Stimulated activated CD4-positive, alpha-beta T cell treated with anti-CD3 and anti-CD28 coated beads, Interleukin-2, amount 100 ng/mL, for 4 hours (primary cell): ENCODE results near the gene GATM.
"Not testable (repeated sequence)": the region's sequence is repeated elsewhere in the genome, so short reads cannot be mapped to it uniquely, and the experiment has no call there.

Experiments used
- DNase-seq: peaks from one replicate; pipeline ENCODE4 v3.0.0-alpha.2; 2020; ENCODE audit warnings: low read depth

GATM gene

DNA sequence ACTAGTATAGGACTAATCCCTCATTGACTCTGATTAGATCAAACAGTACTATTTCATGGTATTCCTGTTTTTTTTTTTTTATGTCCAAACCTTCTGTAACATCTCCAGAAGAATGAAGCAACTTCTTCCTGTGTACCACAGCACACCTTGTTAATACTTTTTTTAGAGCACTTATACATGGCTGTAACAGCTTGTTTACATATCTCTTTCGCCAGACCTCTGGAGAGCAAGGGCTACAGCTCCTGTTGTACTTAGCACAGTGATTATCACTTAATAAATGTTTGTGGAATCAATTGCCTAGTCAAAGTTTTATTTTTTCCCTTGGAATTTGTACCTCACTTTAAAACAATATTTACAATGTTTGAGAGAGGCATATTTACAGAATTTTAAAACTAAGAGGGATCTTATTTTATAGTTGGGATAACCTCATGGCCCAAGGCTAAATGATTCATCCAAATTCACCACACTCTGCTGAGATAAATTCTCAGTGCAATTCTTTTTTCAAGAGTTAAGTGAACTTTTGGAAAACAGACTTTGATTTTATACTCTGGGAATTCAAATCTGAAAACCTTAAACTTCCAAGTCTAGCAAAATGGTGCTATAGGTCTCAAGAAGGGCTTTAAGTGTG lies 9.2 kb upstream of the GATM start:
- DNase-seq, result no peak

DNA sequence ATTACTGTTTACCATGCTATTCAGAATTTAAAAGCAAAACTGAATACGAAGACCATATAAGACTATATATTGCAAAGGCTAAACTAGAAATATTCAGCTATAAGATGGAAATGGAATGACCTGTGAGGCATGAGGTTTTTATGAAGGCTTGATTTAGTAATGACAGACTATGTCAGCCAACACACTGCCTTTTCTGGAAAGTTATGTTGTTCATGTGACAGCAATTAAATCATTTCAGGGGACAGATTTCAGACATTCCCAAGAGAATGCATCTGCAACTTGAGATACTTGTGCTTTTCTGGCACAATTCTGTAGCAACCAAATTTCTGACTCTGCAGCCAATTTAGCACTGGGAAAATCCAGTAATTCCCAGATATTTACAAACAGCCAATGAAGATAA lies 8.6 kb upstream of the GATM start:
- DNase-seq, result no peak

- DNase-seq, result no peak
Observed at GRCh38 chr15:45386420-45386819, 8.1 kb upstream of the GATM start.

- no peak for DNase-seq
Observed at GRCh38 chr15:45385590-45385989, 7.2 kb upstream of the GATM start.

DNA sequence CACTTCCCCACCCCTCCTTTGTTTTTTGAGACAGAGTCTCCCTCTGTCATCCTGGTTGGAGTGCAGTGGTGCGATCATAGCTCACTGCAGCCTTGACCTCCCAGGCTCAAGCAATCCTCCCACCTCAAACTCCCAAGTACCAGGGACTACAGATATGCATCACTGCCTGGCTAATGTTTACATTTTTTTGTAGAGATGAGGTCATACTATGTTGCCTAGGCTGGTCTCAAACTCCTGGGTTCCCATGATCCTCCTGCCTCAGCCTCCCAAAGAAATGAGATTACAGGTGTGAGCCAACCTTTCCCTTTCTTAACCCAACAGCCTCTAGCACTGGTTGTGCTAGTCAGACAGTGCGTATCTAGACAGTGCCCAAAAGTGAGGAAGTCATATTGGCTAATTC lies 6.4 kb upstream of the GATM start:
- DNase-seq, result no peak

GRCh38 chr15:45378913-45379262 lies 544 bp upstream of the GATM start:
- DNase-seq, result no peak

GRCh38 chr15:45377609-45378148 lies 665 bp downstream of the GATM start:
- no peak for DNase-seq

DNA sequence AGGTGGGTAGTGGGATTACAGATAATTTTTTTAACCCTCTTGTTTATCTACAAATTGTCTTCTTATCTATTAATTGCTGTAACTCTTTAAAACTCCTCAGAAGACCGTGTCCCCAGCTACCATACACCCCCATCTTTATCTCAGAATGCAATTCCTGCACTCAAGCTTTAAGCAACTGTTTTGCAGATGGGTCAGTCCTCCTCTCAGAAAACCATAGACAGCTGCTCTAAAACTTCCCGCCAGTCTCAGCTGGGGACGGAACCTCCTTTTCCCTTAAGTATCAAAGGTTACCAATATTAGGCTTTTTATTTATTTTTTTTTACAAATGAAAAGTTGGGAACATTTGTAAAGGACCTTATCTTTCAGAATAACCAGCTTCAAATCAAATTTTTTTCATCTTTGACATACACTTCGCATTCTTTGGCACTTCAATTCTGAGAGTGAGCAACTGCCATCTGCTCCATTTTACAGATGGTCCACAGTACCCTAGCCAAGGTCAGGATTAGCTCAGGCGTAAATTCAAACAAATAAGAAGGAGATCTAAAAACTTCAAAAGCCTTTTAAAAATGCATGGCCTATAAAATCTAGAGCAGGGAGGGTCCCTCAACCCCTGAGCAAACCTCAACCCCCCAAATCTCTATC lies 1.3 kb downstream of the GATM start:
- no peak for DNase-seq

GRCh38 chr15:45376300-45376928 lies 1.9 kb downstream of the GATM start:
- DNase-seq, result no peak

DNA sequence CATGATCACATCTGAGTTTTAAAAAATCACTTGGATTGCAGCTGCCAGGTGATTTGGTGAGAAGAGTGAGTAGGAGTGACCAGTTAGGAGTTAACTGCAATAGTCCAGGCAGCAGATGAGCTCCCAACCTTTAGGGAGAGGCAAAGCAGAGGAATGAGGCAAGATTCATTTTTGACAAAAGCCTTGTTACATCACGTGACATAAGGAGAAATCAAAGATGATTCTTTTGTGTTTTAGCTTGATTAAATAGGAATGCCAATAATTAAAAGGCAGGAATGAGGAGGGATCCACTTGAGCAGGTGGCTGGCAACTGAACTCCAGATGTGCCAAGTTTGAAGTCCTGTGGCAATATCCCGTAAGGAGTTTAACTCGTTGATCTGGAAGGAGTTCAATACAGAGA lies 2.5 kb downstream of the GATM start:
- DNase-seq, result no peak

GRCh38 chr15:45373976-45374375 lies 4.4 kb downstream of the GATM start:
- DNase-seq, result no peak

- no peak for DNase-seq
Observed at GRCh38 chr15:45372041-45372995, 6.0 kb downstream of the GATM start.

GRCh38 chr15:45371546-45371945 lies 6.8 kb downstream of the GATM start:
- DNase-seq, result no peak

GRCh38 chr15:45370042-45370441 lies 8.3 kb downstream of the GATM start:
- DNase-seq, result not testable (repeated sequence)

DNA sequence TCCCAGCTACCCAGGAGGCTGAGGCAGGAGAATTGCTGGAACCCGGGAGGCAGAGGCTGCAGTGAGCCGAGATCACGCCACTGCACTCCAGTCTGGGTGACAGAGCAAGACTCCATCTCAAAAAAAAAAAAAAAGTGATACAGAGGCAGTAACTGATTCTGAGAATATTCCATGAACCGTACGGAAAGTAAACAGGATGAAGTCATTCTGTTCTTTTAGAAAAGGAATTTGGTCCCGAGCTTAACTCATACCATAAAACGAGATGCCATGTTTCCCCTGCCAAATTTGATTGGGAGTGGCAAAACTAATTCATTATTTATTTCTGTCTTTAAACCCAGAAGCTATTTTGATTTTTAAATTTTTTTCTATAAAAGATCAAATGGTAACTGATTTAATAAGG lies 11.1 kb downstream of the GATM start:
- DNase-seq, result not testable (repeated sequence)

- no peak for DNase-seq
Observed at GRCh38 chr15:45364271-45364670, 14.1 kb downstream of the GATM start.

DNA sequence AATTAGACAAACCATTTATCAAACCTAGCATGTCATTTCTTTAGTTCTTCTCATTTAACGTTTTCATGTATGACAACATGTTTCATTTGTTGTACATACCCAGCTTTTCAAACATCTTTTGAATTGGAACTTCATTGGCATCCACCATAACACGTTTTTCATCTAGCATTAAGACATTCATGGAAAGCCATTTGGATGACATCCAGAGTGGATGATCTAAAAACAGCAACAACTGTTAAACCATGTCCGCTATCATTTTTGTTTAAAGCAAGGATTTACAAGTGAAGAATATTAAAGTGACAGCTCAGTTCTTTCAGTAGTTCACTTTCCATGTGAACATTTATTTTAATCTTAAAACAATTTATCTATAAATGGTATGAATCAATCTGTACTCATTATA lies 14.5 kb downstream of the GATM start:
- no peak for DNase-seq

GRCh38 chr15:45363334-45363733 lies 15.0 kb downstream of the GATM start:
- DNase-seq, result no peak

- DNase-seq, result no peak
Observed at GRCh38 chr15:45362419-45362818, 15.9 kb downstream of the GATM start.

- no peak for DNase-seq
Observed at GRCh38 chr15:45361878-45362277, 16.5 kb downstream of the GATM start.

DNA sequence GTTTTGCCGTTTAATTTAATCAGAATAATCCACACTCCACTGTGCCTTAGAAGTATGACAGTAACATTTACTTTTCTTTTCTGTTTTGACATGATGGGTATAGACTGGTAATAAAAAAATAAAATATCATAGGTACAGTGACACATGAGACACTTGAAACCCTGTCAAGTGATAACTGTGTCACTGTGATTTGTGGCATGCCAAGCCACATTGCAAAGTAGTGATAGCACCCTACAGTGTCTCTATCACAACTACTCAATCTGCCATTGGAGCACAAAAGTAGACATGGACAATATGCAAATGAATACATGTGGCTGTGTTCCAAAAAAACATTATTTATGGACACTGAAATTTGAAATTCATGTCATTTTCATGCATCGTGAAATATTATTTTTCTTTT lies 22.5 kb downstream of the GATM start:
- no peak for DNase-seq

DNA sequence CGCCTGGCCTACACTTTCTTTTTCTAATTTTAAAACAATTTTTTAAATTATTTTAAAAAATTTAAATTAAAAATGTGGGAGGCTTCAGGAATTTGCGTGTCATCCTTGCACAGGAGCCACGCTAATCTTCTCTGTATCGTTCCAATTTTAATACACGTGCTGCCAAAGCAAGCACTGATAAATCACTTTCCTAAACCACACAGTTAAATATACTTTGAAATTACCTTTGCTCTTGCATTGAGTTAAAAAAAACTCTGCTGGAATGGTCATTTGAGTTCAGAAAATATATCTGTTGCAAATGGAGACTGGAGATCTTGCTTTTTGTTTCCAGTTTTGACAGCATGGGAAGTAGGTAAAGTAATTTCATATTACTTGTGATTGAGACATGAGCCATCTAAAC lies 23.6 kb downstream of the GATM start:
- DNase-seq, result no peak
